Osteoblast (primary cell): ENCODE measurements around the gene PRKCA. TPM values are rescaled to one million over a fixed set of nuclear protein-coding genes. Genes with fewer than 3 reads are reported as not detected.

Experiments used
- DNase-seq: peaks from one replicate; pipeline ENCODE4 v3.0.0; 2011; ENCODE audit warnings: low spot score, mixed read lengths; ENCODE audit not compliant: insufficient read length; ENCODE audit errors: missing footprints
- H2AFZ ChIP-seq: 2 replicates; pipeline ENCODE4 v1.6.0; 2011; ENCODE audit warnings: mild to moderate bottlenecking, low read length
- H3K27ac ChIP-seq: 2 replicates; pipeline ENCODE4 v1.5.1; 2011; ENCODE audit warnings: mild to moderate bottlenecking, low read depth, low read length, moderate library complexity
- H3K27me3 ChIP-seq: 2 replicates; pipeline ENCODE4 v1.6.0; 2012; ENCODE audit warnings: mild to moderate bottlenecking, control low read depth, inconsistent platforms, low read length, moderate library complexity; ENCODE audit not compliant: insufficient read depth
- H3K36me3 ChIP-seq: 2 replicates; pipeline ENCODE4 v1.5.1; 2011; ENCODE audit warnings: mild to moderate bottlenecking, low read length, control low read depth, moderate library complexity; ENCODE audit not compliant: insufficient read depth
- H3K4me1 ChIP-seq: 2 replicates; pipeline ENCODE4 v1.5.1; 2011; ENCODE audit warnings: mild to moderate bottlenecking, low read length, control low read depth, moderate library complexity; ENCODE audit not compliant: insufficient read depth
- H3K4me2 ChIP-seq: 2 replicates; pipeline ENCODE4 v1.6.0; 2011; ENCODE audit warnings: mild to moderate bottlenecking, low read length; ENCODE audit not compliant: insufficient read depth
- H3K4me3 ChIP-seq: fragments of 200-600 bp; sonication (generic); 3 replicates; pipeline ENCODE4 v1.5.1; 2012; ENCODE audit warnings: mild to moderate bottlenecking, low read length, inconsistent platforms; ENCODE audit not compliant: insufficient read depth
- H3K79me2 ChIP-seq: 2 replicates; pipeline ENCODE4 v1.6.0; 2012; ENCODE audit warnings: mild to moderate bottlenecking, low read length, control low read depth, inconsistent platforms; ENCODE audit not compliant: insufficient read depth
- H3K9me3 ChIP-seq: 2 replicates; pipeline ENCODE4 v1.5.1; 2011; ENCODE audit warnings: low read depth, low read length, control low read depth
- H4K20me1 ChIP-seq: 2 replicates; pipeline ENCODE4 v1.6.0; 2012; ENCODE audit warnings: mild to moderate bottlenecking, low read length, control low read depth; ENCODE audit not compliant: insufficient read depth
- total RNA-seq: library from RNA; depleted of rRNA; stranded (reverse); fragments of >200 nt; gene quantifications from 2 replicates; pipeline ENCODE4 v1.2.3, GENCODE V29; 2012
- TF ChIP-seq, protein P1 (sequence below): IDR thresholded peaks from 2 replicates; pipeline ENCODE4 v1.5.1; 2011; ENCODE audit warnings: mild to moderate bottlenecking, low read depth, low read length, moderate library complexity; ENCODE audit errors: extremely low read depth

Gene PRKCA
- total RNA-seq, 1 donor, result 46.0 TPM

DNA sequence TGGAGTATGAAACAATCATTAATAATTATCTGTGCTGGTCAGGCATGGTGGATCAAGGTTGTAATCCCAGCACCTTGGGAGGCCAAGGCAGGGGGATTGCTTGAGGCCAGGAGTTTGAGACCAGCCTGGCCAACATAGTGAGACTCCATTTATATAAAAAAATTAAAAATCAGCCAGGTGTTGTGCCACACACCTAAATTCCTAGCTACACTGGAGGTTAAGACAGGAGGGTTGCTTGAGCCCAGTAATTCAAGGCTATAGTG lies 28.9 kb upstream of the PRKCA start:
- no peak overlapping the region for H2AFZ ChIP-seq
- H3K79me2 ChIP-seq, result no peaks in the 10 kb centered on the region
- peak overlapping the region; percentile 56 for H3K27ac ChIP-seq
- H3K4me3 ChIP-seq, result no peak overlapping the region
- H4K20me1 ChIP-seq, result no peaks in the 10 kb centered on the region
- TF ChIP-seq, protein P1, sequence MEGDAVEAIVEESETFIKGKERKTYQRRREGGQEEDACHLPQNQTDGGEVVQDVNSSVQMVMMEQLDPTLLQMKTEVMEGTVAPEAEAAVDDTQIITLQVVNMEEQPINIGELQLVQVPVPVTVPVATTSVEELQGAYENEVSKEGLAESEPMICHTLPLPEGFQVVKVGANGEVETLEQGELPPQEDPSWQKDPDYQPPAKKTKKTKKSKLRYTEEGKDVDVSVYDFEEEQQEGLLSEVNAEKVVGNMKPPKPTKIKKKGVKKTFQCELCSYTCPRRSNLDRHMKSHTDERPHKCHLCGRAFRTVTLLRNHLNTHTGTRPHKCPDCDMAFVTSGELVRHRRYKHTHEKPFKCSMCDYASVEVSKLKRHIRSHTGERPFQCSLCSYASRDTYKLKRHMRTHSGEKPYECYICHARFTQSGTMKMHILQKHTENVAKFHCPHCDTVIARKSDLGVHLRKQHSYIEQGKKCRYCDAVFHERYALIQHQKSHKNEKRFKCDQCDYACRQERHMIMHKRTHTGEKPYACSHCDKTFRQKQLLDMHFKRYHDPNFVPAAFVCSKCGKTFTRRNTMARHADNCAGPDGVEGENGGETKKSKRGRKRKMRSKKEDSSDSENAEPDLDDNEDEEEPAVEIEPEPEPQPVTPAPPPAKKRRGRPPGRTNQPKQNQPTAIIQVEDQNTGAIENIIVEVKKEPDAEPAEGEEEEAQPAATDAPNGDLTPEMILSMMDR, result no peak
- H3K36me3 ChIP-seq, result no peaks in the 10 kb centered on the region
- peaks cover 33% of the 10 kb centered on the region for H3K4me1 ChIP-seq
- no peak for DNase-seq
- H3K4me2 ChIP-seq, result peak overlapping the region; percentile 71
- H3K9me3 ChIP-seq, result no peaks in the 10 kb centered on the region
- H3K27me3 ChIP-seq, result no peaks in the 10 kb centered on the region

DNA sequence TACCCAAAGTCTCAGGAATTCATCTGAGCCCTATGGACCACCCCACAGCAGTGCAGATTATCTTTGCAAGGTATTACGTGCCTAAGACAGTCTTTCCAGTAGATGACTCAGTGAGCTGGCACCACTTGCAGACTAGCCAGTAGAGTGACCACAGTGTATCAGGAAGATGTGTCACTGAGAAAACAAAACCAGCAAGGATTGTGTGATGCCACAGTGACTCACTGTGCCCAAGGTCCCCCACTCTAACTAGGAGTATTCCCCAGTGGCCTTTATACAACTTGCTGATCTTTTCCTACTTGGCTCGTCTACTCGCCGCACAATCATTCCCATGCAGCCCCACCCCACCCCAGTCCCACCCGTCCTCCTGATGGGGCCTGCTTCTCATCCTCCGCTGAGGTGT lies 26.8 kb upstream of the PRKCA start:
- no peaks in the 10 kb centered on the region for H4K20me1 ChIP-seq
- TF ChIP-seq, protein P1, result no peak
- no peak overlapping the region for H2AFZ ChIP-seq
- H3K27me3 ChIP-seq, result no peaks in the 10 kb centered on the region
- H3K36me3 ChIP-seq, result no peaks in the 10 kb centered on the region
- no peaks in the 10 kb centered on the region for H3K79me2 ChIP-seq
- peaks cover 30% of the 10 kb centered on the region for H3K4me1 ChIP-seq
- no peak overlapping the region for H3K4me3 ChIP-seq
- peak overlapping the region; percentile 34 for H3K27ac ChIP-seq
- H3K9me3 ChIP-seq, result no peaks in the 10 kb centered on the region
- H3K4me2 ChIP-seq, result peak overlapping the region; percentile 38
- DNase-seq, result peak; percentile 94

DNA sequence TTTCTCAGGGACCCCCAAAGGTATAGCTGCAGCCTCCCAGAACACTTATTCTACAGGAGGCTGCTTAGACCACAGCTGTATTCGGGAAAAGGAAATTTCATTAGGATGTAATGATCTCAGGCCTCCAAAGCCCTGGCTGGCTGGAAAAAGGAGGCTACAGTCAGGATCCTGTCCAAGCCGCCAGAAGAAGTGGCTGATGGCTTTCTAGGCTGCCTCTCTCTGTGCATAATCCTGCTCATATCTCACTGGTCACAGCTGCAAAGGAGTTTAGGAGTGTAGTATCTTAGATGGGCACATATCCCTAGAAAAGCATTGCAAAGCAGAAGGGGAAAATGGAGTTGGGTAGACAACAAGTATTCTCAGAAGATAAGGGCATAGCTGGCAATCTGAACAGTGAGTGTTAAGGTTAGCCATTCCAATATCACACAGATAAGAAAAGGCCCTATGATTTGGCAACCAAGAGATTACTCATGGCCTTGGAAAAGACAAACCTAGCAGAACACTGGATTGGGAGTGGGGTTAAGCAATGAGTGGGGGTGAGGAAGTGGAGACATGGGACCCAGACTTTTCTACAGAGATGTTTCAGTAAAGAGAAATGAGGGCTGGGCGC lies 26.0 kb upstream of the PRKCA start:
- peak overlapping the region; percentile 38 for H3K4me2 ChIP-seq
- H3K27ac ChIP-seq, result peak overlapping the region; percentile 34
- no peak overlapping the region for H3K4me3 ChIP-seq
- H4K20me1 ChIP-seq, result no peaks in the 10 kb centered on the region
- H3K36me3 ChIP-seq, result no peaks in the 10 kb centered on the region
- peaks cover 30% of the 10 kb centered on the region for H3K4me1 ChIP-seq
- no peaks in the 10 kb centered on the region for H3K9me3 ChIP-seq
- no peak overlapping the region for H2AFZ ChIP-seq
- H3K27me3 ChIP-seq, result no peaks in the 10 kb centered on the region
- H3K79me2 ChIP-seq, result no peaks in the 10 kb centered on the region
- peak; percentile 66 for DNase-seq
- TF ChIP-seq, protein P1, result no peak

DNA sequence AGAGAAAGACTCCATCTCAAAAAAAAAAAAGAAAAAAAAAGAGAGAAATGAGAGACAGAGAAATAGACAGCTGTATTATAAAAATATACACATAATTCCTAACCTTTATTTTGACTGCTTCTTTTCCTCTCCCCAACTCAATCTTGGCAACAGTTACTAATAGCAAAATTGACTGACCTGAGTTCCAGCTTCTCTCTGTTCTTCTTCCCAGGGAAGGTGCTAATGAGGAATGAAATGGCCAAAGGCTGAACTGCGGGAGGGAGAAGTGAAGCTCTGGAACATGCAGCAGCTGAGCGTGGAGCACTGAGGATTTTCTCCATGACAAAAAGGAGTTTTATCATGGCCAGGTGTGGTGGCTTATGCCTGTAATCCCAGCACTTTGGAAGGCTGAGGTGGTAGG lies 25.2 kb upstream of the PRKCA start:
- Histone ChIP-seq H3K79me2 (no peaks in the 10 kb centered on the region), H3K4me3 (no peak overlapping the region), H3K4me2 (no peak overlapping the region), H4K20me1 (no peaks in the 10 kb centered on the region), H3K27me3 (no peaks in the 10 kb centered on the region), H3K9me3 (no peaks in the 10 kb centered on the region), H2AFZ (no peak overlapping the region), H3K4me1 (peaks cover 34% of the 10 kb centered on the region), H3K27ac (no peak overlapping the region), H3K36me3 (no peaks in the 10 kb centered on the region)
- TF ChIP-seq, protein P1, result no peak
- DNase-seq, result no peak
